Mammary epithelial cell (primary cell): ENCODE measurements around the gene PDE3B.

Experiments used
- EZH2 ChIP-seq: IDR thresholded peaks from 2 replicates; pipeline ENCODE4 v1.6.1; 2012; ENCODE audit warnings: low read length, inconsistent platforms, borderline replicate concordance
- TF ChIP-seq, protein P1 (sequence below), 2 donors: IDR thresholded peaks in 1 of 2; conservative IDR thresholded peaks in 1 of 2; 2 replicates each; pipeline ENCODE4 v1.5.1; 2011 to 2012; ENCODE audit warnings: inconsistent platforms in 2 of 2, low read length in 2 of 2, mild to moderate bottlenecking in 2 of 2, control low read depth in 1 of 2, low read depth in 1 of 2; ENCODE audit not compliant: insufficient read depth in 1 of 2; ENCODE audit errors: extremely low read depth in 1 of 2

DNA sequence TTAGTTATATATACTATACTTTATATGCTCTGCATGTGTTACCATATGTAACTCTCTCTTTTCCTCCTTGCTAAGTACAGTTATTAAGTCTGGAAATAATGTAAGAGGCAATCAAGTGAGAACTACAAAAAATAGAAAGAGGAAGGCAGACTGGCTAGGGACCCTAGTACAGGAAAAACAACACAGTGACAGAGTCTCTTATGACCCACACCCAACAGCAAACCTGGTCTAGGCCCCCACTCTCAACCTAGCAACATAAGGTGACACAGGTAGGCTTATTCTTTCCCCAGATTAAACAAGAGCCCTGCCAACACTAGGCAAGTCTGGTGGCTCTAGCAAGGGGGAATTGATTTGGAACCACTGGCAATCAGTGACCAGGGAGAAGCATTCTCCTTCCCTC, 132.3 kb downstream of the PDE3B start:
- TF ChIP-seq, protein P1, sequence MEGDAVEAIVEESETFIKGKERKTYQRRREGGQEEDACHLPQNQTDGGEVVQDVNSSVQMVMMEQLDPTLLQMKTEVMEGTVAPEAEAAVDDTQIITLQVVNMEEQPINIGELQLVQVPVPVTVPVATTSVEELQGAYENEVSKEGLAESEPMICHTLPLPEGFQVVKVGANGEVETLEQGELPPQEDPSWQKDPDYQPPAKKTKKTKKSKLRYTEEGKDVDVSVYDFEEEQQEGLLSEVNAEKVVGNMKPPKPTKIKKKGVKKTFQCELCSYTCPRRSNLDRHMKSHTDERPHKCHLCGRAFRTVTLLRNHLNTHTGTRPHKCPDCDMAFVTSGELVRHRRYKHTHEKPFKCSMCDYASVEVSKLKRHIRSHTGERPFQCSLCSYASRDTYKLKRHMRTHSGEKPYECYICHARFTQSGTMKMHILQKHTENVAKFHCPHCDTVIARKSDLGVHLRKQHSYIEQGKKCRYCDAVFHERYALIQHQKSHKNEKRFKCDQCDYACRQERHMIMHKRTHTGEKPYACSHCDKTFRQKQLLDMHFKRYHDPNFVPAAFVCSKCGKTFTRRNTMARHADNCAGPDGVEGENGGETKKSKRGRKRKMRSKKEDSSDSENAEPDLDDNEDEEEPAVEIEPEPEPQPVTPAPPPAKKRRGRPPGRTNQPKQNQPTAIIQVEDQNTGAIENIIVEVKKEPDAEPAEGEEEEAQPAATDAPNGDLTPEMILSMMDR (conservative IDR thresholded peaks at IDR 0.05 in 1 of 2, IDR thresholded peaks at IDR 0.05 in 1 of 2; ENCODE audit: extremely low read depth in 1 of 2, insufficient read depth in 1 of 2, low read depth in 1 of 2, low read length in 2 of 2): no peak
- no peak for TF ChIP-seq EZH2
